Hepatic stellate cell (primary cell): ENCODE measurements around the gene PHAX.
"Not testable (repeated sequence)": the region's sequence is repeated elsewhere in the genome, so short reads cannot be mapped to it uniquely, and the experiment has no call there.

Experiments used
- DNase-seq: peaks from one replicate; pipeline ENCODE4 v3.0.0; 2011; ENCODE audit warnings: low spot score

PHAX gene

DNA sequence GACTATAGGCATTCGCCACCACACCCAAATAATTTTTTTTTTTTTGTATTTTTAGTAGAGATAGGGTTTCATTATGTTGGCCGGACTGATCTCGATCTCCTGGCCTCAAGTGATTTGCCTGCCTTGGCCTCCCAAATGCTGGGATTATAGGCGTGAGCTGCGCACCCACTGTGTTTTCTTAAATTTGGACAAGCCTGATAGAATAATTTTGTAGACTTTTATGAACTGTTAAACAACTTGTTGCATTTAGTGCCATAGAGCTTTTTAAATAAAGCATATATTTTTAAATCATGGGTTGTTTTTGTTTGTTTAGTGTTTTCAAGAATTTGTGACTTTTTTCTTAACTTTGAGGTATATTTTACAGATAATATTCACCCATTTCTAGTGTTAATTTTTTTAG, 4.8 kb downstream of the PHAX start:
- DNase-seq, result no peak

DNA sequence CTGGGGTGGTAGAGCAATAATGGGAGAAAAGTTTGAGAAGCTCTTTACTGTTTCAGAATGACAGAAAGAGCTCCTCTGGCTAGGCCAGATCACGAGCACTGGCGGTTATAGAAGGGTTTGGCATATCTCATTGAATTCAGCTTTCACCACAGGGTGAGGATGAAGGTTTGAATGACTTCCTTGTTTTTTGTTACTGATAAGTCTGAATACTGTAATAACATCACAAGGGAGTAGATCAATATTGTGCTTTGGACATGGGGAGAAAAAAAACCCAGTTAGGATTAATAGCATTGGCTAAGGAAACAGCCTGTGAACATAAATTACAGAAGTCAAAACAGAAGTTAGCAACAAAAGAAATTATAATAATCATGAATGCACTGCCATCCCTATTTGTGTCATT, 9.4 kb downstream of the PHAX start:
- no peak for DNase-seq

DNA sequence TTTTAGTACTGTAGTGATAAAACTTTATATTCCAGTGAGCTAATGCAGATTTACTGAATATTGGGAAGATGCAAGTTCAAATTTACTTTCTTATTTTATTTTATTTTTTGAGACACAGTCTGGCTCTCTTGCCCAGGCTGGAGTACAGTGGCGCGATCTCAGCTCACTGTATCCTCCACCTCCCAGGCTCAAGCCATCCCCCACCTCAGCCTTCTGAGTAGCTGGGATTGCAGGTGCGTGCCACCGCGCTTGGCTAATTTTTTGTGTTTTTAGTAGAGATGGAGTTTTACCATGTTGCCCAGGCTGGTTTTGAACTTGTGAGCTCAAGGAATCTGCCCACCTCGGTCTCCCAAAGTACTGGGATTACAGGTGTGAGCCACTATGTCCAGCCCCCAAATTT, 9.9 kb downstream of the PHAX start:
- DNase-seq, result no peak

DNA sequence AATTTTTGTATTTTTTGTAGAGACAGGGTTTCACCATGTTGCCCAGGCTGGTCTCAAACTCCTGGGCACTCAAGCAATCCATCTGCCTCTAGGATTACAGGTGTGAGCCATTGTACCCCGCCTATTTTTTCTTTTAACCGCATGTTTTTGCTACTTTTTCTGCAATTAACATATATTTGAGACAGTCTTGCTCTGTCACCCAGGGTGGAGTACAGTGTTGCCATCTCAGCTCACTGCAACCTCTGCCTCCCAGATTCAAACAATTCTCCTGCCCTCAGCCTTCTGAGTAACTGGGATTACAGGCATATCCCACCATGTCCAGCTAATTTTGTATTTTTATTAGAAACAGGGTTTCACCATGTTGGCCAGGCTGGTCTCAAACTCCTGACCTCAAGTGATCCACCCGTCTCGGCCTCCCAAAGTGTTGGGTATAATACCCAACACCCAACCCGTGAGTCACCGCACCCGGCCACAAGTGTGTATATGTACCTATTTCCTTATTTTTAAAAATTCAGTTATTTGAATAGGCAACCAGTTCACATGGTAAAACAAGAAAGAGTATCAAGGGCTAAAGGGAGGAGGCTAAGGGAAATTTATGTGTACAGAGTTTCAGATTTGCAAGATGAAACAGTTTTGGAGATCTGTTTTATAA, 13.3 kb downstream of the PHAX start:
- no peak for DNase-seq

DNA sequence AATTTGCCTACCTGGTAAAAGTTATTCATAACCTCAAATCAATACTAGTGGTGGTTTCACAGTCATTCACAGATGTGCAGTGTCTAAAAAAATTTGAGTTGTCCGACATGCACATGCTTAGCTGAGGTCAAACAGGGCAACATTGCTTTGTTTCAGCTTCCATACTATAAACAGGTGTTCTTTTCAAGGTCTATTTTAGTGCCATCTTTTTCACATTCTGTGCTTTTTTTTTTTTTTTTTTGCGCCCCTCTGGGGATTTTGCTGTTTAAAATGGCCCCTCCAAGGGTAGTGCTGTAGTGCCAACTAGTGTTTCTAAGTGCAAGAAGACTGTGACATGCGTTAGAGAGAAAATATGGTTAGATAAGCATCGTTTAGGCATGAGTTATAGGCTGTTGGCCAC, 14.5 kb downstream of the PHAX start:
- no peak for DNase-seq

DNA sequence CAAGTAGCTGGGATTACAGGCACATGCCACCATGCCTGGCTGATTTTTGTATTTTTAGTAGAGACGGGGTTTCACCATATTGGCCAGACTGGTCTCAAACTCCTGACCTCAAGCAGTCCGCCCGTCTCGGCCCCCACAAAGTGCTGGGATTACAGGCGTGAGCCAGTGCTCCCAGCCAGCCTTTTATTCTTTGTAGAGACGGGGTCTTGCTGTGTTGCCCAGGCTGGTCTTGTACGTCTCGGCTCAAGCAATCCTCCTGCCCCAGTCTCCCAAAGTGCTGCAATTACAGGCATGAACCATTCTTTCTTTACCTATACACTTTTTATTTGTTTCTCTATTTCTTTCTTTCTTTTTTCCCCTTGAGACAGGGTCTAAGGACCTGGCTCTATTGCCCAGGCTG, 16.9 kb downstream of the PHAX start:
- DNase-seq, result not testable (repeated sequence)

DNA sequence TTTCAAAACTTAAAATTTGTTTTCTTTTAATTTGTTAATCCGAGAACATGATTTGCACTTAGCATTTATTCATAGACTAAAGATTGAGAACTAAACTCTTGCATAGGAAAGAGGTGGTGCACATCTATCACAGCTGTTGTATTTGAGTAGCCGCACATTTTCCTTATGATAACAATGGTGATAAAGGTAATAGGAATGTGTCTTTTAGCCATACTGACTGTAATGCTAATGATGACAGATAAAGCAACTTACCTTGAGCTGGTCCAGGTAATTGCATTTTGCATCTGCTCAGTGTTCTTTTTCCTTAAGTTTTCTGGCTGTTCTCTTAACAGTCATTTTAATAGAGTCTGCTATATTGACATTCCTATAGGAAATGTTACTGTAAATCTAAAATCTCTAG, 19.0 kb downstream of the PHAX start:
- no peak for DNase-seq

DNA sequence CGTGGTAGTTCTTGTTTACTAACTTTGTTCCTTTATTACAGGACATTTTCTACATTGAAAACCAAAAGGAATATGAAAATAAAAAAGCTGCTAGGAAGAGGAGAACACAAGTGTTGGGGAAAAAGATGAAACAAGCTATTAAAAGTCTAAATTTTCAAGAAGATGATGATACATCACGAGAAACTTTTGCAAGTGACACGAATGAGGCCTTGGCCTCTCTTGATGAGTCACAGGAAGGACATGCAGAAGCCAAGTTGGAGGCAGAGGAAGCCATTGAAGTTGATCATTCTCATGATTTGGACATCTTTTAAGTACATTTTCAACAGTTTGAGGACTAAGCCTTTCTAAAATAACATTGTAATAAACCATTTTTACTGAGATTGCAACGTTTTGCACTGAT, 23.8 kb downstream of the PHAX start:
- peak; percentile 81 for DNase-seq

DNA sequence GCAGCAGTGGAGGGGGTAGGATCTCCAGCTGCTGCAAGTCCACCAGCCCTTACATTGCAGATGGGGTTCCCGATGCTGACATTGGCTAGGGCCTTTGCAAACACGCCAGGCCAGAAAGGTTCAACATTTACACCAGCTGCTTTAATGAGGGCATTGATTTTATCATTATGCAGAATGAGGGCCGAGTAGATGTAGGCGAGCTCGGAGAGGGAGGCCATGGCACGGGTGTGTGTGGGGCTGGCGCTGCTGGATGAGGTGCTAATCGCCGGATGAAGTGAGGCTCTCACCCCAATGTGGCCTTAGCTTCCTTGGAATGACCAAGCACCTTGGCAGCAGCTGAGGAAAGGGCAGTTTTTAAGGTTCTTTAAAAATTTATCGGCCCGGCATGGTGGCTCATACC, 27.4 kb downstream of the PHAX start:
- no peak for DNase-seq

DNA sequence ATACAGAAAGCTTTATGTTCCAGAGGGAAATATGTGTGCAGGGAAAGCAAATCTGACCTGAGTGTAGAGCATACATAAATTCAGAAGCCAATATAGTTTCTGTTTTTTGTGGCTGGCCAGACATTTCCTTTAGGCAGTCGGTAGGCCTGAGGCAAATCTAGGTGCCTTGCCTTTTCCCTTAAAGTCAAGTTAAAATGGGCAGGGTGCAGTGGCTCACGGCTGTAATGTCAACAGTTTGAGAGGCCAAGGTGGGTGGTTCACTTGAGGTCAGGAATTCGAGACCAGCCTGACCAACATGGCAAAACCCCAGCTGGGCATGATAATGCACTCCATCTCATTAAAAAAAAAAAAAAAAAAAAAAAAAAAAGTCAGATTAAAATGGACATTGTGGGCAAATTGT, 31.2 kb downstream of the PHAX start:
- no peak for DNase-seq

DNA sequence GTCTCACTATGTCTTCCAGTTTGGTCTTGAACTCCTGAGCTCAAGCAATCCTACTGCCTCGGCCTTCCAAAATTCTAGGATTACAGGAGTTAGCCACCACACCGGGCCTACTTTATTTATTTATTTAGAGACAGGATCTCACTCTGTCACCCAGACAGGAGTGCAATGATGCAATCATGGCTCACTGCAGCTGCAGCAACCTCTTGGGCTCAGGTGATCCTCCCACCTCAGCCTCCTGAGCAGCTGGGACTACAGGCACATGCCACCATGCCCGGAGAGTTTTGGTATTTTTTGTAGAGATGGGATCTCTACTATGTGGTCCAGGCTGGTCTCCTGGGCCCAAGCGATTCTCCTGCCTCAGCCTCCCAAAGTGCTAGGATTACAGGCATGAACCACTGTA, 32.8 kb downstream of the PHAX start:
- DNase-seq, result no peak

DNA sequence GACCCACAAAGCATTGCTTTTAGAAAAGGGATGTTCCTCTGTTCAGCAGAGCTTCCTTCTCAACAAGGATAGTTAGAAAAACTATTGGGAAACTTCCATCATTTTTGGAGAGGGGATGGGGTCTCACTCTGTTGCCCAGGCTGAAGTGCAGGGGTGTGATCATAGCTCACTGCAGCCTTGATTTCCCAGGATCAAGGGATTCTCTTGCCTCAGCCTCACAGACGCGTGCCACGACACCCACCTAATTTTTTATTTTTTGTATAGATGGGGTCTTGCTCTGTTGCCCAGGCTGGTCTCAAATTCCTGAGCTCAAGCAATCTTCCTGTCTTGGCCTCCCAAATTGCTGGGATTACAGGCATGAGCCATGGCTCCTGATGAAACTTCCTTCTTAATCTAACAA, 34.8 kb downstream of the PHAX start:
- no peak for DNase-seq

DNA sequence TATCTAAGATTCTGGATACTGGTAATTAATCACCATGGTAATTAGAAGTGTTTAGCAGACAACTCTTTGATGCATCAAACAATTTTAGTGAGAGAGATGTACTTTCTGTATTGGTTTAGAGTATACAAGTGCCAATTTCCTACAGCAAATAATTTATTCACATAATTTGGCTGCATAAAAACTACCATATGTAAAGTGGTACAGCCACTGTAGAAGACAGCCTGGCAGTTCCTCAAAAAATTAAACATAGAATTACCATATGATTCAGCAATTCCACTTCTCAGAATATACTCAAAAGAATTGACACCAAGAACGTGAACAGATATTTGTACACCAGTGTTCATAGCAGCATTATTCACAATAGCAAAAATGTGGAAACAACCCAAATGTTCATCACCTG, 36.2 kb downstream of the PHAX start:
- DNase-seq, result no peak

DNA sequence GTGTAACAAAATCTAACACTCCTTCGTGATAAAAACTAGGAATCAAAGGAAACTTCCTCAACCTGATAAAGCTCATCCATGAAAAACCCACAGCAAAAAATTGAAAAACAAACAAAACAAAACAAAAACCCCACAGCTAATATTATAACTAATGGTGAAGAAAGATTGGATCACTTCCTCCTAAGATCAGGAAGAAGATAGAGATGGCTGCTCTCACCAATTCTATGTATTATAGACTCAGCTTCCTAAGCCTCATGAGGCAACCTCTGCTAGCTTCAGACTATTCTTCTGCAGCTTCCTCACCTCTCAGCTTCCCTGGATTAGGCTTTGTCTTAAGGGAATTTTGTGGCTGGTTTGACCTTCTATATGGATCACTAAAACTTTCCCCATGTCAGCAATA, 40.1 kb downstream of the PHAX start:
- no peak for DNase-seq

DNA sequence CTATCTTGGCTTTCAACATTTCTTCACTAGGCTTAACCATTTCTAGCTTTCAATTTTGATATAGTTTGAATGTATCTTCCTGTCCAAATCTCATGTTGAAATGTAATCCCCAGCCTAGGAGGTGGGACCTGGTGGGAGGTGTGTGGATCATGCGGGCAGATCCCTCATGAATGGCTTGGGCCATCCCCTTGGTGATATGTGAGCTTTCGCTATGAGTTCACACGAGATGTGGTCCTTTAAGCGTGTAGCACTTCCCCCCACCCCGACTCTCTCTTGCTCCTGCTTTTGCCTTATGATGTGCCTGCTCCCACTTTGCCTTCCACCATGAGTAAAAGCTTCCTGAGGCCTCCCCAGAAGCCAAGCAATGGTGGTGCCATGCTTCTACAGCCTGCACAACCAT, 40.6 kb downstream of the PHAX start:
- DNase-seq, result no peak

DNA sequence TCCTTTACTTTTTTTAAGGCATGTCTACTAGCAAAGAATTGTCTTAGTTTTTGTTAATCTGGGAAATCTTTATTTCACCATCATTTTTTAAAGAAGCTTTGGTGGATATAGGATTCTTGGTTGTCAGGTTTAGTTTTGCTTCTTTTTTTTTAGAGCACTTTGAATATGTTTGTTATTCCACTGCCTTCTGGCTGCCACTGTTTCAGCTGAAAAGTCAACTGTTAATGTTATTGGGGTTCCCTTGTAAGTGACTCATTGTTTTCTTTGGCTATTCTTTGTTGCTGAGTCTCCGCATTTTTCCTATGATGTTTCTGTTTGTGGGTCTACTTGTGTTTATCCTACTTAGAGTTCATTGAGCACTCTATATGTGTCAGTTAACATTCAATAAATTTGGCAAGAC, 44.4 kb downstream of the PHAX start:
- DNase-seq, result no peak

DNA sequence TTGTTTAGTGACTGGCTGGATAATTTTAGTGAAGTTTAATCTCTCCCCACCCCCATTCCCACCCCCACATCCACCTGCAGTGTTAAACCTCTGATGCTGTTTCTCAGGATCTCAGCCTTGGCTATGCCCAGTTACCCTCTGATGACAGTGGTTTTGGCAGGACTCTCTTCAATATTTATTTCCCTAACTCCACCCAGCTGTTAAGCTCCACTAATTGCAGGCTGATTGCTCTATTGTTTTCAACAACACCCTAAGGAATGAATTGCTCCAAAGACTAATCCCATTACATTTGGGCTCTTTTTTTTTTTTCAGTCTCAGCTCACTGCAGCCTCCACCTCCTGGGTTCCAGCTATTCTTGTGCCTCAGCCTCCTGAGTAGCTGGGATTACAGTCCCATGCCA, 46.3 kb downstream of the PHAX start:
- DNase-seq, result no peak

DNA sequence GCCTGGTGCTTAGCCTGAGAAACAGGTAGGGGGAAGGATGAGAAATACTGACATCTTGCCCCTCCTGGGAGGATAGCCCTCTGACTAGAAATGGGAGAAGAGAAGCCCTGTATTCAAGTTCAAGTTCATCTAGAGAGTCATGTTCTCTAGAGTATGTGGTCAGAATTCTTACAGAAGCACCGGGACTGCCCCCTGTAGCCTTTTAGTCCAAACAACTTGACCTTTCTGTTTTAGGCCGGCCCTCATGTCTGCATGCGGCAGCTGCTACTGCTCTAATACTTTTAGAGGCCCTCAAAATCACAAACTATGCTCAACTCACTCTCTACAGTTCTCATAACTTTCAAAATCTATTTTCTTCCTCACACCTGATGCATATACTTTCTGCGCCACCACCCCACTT, 47.7 kb downstream of the PHAX start:
- DNase-seq, result no peak

DNA sequence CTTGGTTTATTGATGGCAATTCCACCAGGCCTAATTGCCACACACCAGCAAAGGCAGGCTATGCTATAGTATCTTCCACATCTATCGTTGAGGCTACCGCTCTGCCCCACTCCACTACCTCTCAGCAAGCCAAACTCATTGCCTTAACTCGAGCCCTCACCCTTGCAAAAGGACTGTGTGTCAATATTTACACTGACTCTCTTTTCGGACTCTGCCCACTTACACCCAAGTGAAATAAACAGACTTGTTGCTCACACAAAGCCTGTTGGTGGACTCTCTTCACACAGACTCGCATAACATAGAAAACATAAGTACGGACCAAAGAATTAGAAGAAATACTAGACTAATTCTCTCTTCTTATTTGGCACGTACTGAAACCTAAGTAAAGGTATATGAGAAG, 48.3 kb downstream of the PHAX start:
- DNase-seq, result not testable (repeated sequence)

DNA sequence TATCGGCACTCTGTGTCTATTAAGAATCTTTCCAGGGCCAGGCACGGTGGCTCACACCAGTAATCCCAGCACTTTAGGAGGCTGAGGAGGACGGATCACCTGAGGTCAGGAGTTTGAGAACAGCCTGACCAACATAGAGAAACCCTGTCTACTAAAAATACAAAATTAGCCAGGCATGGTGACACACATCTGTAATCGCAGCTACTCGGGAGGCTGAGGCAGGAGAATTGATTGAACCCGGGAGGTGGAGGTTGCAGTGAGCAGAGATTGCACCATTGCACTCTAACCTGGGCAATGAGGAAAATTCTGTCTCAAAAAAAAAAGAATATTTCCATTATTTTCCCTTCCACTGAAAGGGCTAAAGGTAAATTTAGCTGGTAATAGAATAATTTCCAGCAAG, 49.0 kb downstream of the PHAX start:
- not testable (repeated sequence) for DNase-seq

DNA sequence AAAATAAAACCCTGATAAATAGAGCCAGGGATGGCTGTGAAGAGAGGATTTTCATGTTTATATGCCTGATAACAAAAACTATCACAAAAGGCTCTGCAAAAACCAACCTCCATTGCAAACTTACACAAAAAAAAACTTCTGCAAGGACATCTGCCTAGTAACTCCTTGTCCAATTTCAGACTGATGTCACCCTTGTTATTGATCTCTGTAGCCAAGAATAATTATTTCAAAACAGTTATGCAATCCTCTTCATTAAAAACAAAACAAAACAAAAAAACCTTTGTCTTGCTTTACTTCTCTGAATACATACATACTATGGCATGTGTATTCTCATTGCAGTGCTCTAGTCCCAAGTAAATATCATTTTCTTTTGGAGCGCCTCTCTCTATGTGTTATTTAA, 49.7 kb downstream of the PHAX start:
- DNase-seq, result no peak

DNA sequence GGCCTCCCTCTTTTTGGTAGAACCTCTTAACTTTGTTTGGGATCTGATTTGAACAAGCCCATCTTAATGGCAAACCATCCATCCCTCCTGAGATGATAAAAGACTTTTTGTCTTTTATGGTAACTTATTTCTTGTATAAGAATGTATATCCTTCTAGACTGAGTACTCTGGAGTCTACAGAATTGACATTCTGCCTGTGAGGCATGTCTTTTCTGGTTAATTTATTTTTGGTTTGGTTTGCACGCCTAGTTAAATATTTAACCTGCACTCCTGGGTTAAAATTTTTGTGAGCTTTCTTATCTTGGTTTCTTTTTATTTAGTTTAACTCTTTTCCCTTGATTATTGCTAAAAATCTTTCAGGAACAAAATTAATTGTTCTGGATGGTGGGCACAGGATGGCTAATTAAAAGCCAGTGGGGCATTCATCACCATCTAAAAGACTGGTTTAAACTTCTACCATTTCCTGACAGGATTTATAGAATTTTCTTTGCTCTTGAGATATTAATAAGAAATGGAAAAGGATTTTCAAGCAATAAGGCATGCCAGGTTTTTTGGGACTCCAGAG, 50.3 kb downstream of the PHAX start:
- DNase-seq, result no peak

DNA sequence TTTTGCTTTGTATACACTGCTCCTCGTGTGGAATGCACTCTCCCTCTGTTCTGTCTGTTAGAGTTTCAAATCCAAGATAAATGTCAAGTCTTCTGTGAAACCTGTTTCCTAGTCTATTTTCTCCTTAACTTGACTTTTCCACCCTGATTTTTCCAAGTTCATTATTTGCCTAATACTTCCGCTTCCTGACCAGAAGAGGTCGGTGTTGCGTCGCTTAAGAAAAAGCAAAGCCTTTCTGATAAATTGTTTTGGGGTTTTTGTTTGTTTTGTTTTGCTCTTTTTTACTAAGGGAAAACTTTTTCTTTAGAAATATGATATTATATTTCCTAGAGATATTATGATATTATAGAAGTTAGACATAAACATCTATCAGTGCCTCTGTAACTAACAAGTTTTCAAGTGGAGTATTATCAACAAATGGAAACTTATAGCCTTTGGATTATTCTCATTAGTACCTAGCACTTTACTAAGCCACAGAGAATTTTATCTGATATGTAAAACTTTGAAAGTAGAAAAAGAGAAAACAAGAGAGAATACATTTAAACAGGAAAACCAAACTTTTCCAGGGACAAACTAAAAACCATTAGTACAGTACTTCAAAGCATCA, 55.8 kb downstream of the PHAX start:
- DNase-seq, result peak; percentile 33

DNA sequence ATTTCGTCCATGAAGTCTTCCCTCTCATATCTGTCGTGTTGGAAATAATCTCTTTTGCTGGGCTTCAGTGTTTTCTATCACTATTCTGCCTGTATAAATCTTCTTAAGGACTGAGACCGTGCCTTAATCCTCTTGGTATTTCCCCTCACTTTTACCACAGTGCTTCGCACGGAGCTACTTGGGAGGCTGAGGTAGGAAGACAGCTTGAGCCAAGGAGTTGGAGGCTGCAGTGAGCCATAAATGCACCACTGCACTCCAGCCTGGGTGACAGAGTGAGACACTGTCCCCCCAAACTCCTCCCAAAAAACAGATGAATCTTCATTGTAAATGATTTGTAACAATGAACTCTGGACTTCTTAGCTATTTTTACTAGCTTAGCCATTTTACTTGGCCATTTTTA, 57.8 kb downstream of the PHAX start:
- DNase-seq, result no peak
